ENCODE results near the gene RTP5.

DNA sequence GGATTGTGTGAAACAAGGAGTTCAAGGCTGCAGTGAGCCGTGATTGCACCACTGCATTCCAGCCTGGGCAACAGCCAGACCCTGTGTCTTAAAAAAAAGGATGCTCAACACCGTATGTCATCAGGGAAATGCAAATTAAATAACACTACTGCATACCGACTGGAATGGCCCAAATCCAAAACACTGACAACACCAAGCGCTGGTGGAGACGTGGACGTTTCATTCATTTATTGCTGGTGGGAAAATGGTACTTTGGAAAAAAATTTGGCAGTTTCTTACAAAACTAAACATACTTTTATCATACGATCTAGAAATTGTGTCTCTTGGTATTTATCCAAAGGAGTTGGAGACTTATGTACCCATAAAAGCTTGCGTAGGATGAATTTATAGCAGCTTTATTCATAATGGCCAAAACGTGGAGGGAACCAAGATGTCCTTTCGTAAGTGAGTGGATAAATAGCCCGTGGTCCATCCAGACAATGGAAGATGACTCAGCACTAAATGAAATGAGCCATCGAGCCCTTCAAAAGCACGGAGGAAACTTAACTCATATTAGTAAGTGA lies 36.3 kb upstream of the RTP5 start:
- TF ChIP-seq POLR2AphosphoS5 (IDR thresholded peaks at IDR 0.05) (no peak), EP300 (IDR thresholded peaks at IDR 0.05) (no peak), POLR2A (IDR thresholded peaks at IDR 0.05) (no peak), CTCF (IDR thresholded peaks at IDR 0.05) (no peak)
